Upper lobe of right lung (tissue), 1 donor: ENCODE results near the gene NGEF. TPM values are rescaled to one million over a fixed set of nuclear protein-coding genes. Genes with fewer than 3 reads are reported as not detected.

Experiments
- ATAC-seq: fragments of 200-7000 bp; cut with Tn5 transposase; one replicate; pipeline ENCODE4 v1.9.1; 2020; ENCODE audit warnings: mild to moderate bottlenecking, moderate library complexity
- DNase-seq: peaks from one replicate; pipeline ENCODE4 v3.0.0-alpha.2; 2020
- H3K27ac ChIP-seq: fragments of 200-600 bp; one replicate; pipeline ENCODE4 v1.8.0; 2022
- H3K27me3 ChIP-seq: fragments of 200-600 bp; one replicate; pipeline ENCODE4 v1.8.0; 2022; ENCODE audit warnings: mild to moderate bottlenecking
- H3K36me3 ChIP-seq: fragments of 200-600 bp; one replicate; pipeline ENCODE4 v1.8.0; 2022
- H3K4me1 ChIP-seq: fragments of 200-600 bp; one replicate; pipeline ENCODE4 v1.8.0; 2022
- H3K4me3 ChIP-seq: fragments of 200-600 bp; one replicate; pipeline ENCODE4 v1.8.0; 2022; ENCODE audit warnings: mild to moderate bottlenecking
- H3K9me3 ChIP-seq: fragments of 200-600 bp; one replicate; pipeline ENCODE4 v1.8.0; 2022
- CTCF ChIP-seq: fragments of 200-600 bp; IDR thresholded peaks from one replicate; pipeline ENCODE4 v1.8.0; 2022; ENCODE audit warnings: antibody characterized with exemption
- intact Hi-C: fragments of 100-400 bp; cut with DNase I; formaldehyde crosslinking; loops from one replicate; pipeline ENCODE4 v1.11.0; 2022
- total RNA-seq: library from RNA; stranded (reverse); fragmentation: NEBNext Ultra II Directional; extraction: Animal tissue kit (Norgen Biotek cat#: 25700); gene quantifications from one replicate; pipeline ENCODE4 v1.2.1, GENCODE V29; 2021
- donor health status: DM: no; HTN: yes; CAD: no; lungs with severe emphysema.

NGEF gene
- total RNA-seq, 1 donor from 2014 or later: not detected

GRCh38 chr2:233009661-233010060, 3.4 kb downstream of the NGEF start:
- Histone ChIP-seq H3K4me1 (peaks cover 3% of the 10 kb centered on the region), H3K9me3 (no peaks in the 10 kb centered on the region), H3K27ac (no peak overlapping the region), H3K4me3 (no peak overlapping the region), H3K27me3 (no peaks in the 10 kb centered on the region), H3K36me3 (no peaks in the 10 kb centered on the region)
- intact Hi-C loops: no loop called here
- no peak for TF ChIP-seq CTCF
- ATAC-seq: no peak
- DNase-seq: peak; percentile 25

DNA sequence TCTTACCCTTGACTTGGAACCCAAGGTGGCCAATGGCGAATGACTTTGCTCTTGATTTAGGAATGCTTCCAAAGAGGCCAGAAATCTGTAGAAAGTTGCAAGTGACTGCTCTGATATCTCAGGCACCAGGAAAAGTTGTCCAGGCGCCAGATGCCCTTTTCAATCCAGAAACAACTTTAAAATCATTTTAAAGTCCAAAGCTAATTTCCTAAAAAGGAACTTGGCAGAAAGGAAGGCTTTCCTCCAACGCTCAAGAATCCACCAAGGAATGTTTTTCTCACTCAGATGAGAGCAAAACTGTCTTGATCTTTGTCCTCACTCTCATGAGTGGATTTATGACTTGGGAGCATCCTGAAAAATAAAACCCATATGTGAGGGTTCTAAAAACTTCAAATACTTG, 5.3 kb downstream of the NGEF start:
- H3K27ac ChIP-seq: no peak overlapping the region
- H3K9me3 ChIP-seq: no peaks in the 10 kb centered on the region
- H3K4me1 ChIP-seq: peaks cover 3% of the 10 kb centered on the region
- DNase-seq (no peak), ATAC-seq (no peak)
- intact Hi-C loops: no loop called here
- H3K27me3 ChIP-seq: no peaks in the 10 kb centered on the region
- no peak for TF ChIP-seq CTCF
- no peak overlapping the region for H3K4me3 ChIP-seq
- H3K36me3 ChIP-seq: no peaks in the 10 kb centered on the region

- no peak overlapping the region for H3K4me3 ChIP-seq
- intact Hi-C loops: no loop called here
- DNase-seq (no peak), ATAC-seq (no peak)
- H3K27me3 ChIP-seq: no peaks in the 10 kb centered on the region
- TF ChIP-seq CTCF: no peak
- H3K4me1 ChIP-seq: no peaks in the 10 kb centered on the region
- no peaks in the 10 kb centered on the region for H3K9me3 ChIP-seq
- no peaks in the 10 kb centered on the region for H3K36me3 ChIP-seq
- H3K27ac ChIP-seq: no peak overlapping the region
These were observed 5.8 kb downstream of the NGEF start for GRCh38 chr2:233007270-233007669.

DNA sequence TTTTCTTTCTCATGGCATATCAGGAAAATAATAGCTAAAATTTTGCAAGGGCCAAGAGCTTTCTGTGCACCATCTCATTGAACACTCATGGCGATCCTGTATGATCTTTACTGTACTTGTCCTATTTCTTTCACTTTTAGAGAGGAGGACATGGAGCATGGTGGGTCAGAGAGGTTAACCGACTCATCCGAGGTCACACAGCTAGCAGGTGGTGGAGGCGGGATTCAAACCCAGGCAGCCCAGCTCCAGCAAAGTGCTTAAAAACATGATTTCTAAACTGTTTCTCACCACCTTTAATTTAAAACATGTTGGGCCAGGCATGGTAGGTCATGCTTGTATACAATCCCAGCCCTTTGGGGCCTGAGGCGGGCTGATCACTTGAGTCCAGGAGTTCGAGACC, 6.4 kb downstream of the NGEF start:
- DNase-seq: no peak

DNA sequence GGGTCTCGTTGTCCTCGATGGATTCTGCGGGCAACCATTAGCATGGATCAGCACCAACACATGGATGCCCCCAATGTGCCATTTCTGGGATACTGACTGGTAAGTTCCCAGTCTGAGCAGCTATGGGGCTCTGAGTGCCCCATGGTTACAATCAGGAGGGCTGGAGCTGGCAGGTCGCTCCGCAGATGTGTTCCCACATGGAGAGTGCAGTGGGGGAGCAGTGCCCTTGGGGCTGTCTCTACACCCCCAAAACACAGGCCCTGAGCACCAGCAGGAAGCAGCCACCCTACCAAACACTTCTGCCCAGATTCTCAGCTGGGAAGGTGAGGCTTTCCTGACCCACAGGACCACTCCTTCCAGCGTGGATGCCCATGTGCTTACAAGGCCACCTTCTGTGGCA, 8.0 kb downstream of the NGEF start:
- Histone ChIP-seq H3K4me3 (no peak overlapping the region), H3K27ac (no peak overlapping the region), H3K9me3 (no peaks in the 10 kb centered on the region), H3K27me3 (no peaks in the 10 kb centered on the region), H3K36me3 (no peaks in the 10 kb centered on the region), H3K4me1 (no peaks in the 10 kb centered on the region)
- intact Hi-C loops: no loop called here
- DNase-seq: no peak
- no peak for ATAC-seq
- no peak for TF ChIP-seq CTCF

More for the DNA sequence above, 6.4 kb downstream of the NGEF start:
- no peak for TF ChIP-seq CTCF
- no peaks in the 10 kb centered on the region for H3K27me3 ChIP-seq
- H3K4me1 ChIP-seq: no peaks in the 10 kb centered on the region
- H3K36me3 ChIP-seq: no peaks in the 10 kb centered on the region
- no peak for ATAC-seq
- no peak overlapping the region for H3K4me3 ChIP-seq
- intact Hi-C loops: no loop called here
- H3K27ac ChIP-seq: no peak overlapping the region
- no peaks in the 10 kb centered on the region for H3K9me3 ChIP-seq
